HG03457 (cell line): ENCODE data around the gene BAIAP2.

Experiments
- ATAC-seq: cut with Tn5 transposase; IDR thresholded peaks from one replicate; pipeline ENCODE4 v1.9.1; 2021; ENCODE audit warnings: moderate number of reproducible peaks; ENCODE audit not compliant: unreplicated experiment

Gene BAIAP2

GRCh38 chr17:81049973-81050551 is 15.1 kb downstream of the BAIAP2 start:
- no peak for ATAC-seq

GRCh38 chr17:81050645-81051625 is 16.0 kb downstream of the BAIAP2 start:
- ATAC-seq = no peak

- no peak for ATAC-seq
These were observed 17.4 kb downstream of the BAIAP2 start for GRCh38 chr17:81052199-81052997.

GRCh38 chr17:81053041-81053970 is 18.4 kb downstream of the BAIAP2 start:
- no peak for ATAC-seq

- ATAC-seq = no peak
These were observed 19.4 kb downstream of the BAIAP2 start for GRCh38 chr17:81054308-81054707.

GRCh38 chr17:81054881-81055370 is 20.0 kb downstream of the BAIAP2 start:
- ATAC-seq = no peak

GRCh38 chr17:81056312-81056711 is 21.4 kb downstream of the BAIAP2 start:
- ATAC-seq = no peak

GRCh38 chr17:81057079-81057730 is 22.3 kb downstream of the BAIAP2 start:
- no peak for ATAC-seq

GRCh38 chr17:81057777-81058176 is 22.8 kb downstream of the BAIAP2 start:
- ATAC-seq = no peak

GRCh38 chr17:81058263-81058871 is 23.4 kb downstream of the BAIAP2 start:
- no peak for ATAC-seq

- no peak for ATAC-seq
These were observed 24.1 kb downstream of the BAIAP2 start for GRCh38 chr17:81059026-81059425.

GRCh38 chr17:81060416-81060815 is 25.5 kb downstream of the BAIAP2 start:
- ATAC-seq = no peak

- ATAC-seq = no peak
These were observed 26.2 kb downstream of the BAIAP2 start for GRCh38 chr17:81061027-81061735.

- no peak for ATAC-seq
These were observed 27.2 kb downstream of the BAIAP2 start for GRCh38 chr17:81062014-81062780.

GRCh38 chr17:81063106-81064093 is 28.4 kb downstream of the BAIAP2 start:
- no peak for ATAC-seq

- ATAC-seq = no peak
These were observed 29.9 kb downstream of the BAIAP2 start for GRCh38 chr17:81064678-81065475.
